ENCODE measurements around the gene S1PR1.

- TF ChIP-seq CTCF (conservative IDR thresholded peaks at IDR 0.05) (no peak), EZH2 (IDR thresholded peaks at IDR 0.05; ENCODE audit: low read depth) (no peak)
Measured at GRCh38 chr1:101283443-101283842, 46.6 kb downstream of the S1PR1 start.

All from PC-9 (cell line).